Anterior cingulate cortex (tissue), 58 donors: ENCODE data around the gene MRPS31.
A peak's percentile ranks its signal among the peaks of the same experiment; 100 is the strongest.
"Not testable (repeated sequence)": the region's sequence is repeated elsewhere in the genome, so short reads cannot be mapped to it uniquely, and the experiment has no call there.

Source experiments
- DNase-seq, 58 donors: peaks; one replicate each; lab custom pipeline; 2025; lab: John Stamatoyannopoulos, UW

The MRPS31 gene

DNA sequence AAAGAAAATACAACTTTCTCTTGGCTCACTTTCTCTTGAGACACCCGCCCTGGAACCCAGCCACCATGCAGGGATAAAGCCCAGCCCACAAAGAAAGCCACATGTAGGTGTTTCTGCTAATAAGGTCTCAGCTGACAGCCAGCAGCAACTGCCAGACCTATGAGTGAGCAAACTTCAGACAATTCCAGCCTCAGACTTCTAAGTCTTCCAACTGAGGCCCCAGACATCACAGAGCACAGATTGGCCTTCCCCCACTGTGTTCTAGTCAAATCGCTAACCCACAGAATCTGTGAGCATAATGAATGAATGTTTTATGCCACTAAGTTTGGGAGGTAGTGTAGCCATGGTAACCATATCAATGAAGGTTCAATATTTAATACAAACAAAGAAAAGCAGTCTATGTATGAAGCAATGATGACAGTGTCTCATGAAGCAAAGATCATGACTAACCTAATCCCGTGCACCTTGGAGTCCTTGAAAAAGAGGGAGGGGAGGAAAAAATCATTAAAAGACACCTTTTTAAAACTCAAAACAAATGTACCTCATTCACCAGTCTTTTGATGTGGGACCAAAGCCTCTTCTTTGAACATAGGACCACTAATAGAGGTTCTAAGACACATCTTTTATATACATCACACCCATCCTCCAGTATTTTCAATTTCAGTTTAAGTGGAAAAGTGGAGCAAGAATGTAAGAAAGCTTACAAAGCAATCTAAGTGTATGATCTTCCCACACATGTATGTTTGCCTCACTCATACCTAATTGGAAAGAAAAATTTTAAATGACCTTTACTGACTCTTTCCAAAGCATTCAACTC is 6.2 kb downstream of the MRPS31 start:
- DNase-seq = peak in 3 of 58 donors; percentile 3 to 8 (median 6)

DNA sequence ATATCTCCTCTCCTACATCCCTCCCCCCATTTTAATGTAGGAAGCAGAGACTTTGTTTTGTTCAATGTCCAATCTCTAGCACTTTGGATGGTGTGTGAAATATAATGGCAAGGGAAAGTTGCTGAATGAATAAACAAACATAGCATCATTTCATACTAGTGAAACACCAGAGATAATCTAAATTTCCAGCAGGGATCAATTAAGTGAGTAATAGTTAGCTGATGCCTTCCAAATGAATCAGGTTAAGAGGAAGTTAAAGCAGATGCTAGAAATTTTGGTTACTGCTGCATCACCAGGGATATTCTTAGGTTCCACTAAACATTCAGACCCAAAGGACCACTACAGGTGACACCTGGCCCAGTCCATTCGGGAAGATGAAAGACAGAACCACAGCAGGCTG is 8.1 kb downstream of the MRPS31 start:
- DNase-seq = no peak

DNA sequence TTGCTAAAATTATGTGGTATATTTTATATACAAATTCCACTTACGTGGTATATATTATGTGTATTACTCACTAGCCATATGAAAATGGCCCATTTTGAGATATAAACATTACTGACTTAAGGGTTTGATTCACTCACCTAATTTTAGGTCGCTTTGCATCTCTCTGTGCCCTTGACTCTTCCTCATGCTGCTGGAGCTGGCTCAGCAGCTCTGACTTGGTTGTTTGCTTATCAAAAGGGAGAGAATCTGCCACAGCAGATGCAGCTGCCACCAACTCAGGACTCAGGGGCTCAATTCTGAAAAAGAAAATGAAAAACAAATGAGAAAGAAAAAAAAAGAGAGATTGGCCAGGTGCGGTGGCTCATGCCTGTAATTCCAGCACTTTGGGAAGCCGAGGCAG is 12.2 kb downstream of the MRPS31 start:
- DNase-seq = no peak

DNA sequence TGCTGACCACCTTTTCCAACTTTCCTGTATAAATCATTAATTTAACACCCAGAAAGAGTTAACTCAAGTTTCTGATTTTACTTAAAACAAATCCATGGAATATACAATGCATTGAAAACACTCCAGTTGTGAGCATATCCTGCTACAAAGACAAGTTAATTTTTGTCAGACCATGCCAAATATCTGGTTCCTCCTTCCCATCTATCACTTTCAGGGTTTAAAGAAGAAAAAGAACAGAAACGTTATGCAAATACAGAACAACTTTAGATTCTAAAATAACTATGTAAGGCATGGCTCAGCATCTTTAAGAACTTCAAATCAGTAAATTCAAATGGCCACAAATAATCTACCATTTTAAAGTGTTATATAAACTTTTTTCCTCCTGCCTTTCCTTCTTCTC is 14.9 kb downstream of the MRPS31 start:
- DNase-seq = no peak

DNA sequence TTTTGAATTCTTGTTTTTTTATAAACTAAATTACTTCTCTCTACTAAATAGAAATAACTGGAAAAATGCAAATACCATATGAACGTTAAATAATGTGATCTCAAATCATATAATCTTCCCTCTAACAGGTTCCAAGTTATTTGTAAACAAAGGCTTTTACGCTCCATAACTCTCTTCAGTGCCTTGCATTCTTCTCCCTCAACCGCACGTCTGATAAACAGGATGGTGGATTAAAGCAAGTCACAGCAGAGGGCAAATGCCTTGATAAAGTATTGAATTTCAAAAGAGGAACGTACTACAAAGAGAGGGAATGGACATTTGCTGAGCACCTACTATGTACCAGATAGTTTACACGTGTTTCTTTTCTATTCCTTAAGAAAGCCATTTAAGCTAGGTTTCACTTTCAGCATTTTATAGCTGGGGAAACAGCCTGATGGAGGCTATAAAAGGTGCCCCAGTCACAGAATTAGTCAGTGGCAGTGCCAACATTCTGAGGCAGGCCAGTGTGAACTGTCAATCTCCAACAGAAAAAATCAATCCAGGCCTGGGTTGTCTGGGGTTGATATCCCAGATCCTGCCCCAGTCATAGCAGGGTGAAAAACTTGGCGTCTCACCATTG is 15.8 kb downstream of the MRPS31 start:
- no peak for DNase-seq

DNA sequence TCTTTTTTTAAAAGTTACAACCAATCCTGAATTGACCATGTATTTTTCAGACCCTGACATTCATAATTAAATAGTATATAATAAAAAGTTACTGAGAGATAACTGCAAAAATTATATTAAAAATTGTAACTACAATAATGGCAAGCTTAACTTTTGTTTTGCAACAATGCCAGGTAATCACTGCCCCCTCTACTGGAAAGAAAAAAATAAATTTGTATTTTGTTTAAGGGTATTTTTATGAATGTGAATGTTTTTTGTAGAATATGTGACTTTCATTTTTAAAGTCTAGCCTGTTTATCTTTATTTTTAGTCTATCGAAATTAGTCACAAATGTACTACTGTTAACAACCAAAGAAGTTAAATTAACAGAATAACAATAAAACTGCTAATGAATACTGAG is 21.7 kb downstream of the MRPS31 start:
- DNase-seq = no peak

DNA sequence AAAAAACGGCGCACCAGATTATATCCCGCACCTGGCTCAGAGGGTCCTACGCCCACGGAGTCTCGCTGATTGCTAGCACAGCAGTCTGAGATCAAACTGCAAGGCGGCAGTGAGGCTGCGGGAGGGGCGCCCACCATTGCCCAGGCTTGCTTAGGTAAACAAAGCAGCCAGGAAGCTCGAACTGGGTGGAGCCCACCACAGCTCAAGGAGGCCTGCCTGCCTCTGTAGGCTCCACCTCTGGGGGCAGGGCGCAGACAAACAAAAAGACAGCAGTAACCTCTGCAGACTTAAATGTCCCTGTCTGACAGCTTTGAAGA is 35.8 kb downstream of the MRPS31 start:
- not testable (repeated sequence) for DNase-seq

DNA sequence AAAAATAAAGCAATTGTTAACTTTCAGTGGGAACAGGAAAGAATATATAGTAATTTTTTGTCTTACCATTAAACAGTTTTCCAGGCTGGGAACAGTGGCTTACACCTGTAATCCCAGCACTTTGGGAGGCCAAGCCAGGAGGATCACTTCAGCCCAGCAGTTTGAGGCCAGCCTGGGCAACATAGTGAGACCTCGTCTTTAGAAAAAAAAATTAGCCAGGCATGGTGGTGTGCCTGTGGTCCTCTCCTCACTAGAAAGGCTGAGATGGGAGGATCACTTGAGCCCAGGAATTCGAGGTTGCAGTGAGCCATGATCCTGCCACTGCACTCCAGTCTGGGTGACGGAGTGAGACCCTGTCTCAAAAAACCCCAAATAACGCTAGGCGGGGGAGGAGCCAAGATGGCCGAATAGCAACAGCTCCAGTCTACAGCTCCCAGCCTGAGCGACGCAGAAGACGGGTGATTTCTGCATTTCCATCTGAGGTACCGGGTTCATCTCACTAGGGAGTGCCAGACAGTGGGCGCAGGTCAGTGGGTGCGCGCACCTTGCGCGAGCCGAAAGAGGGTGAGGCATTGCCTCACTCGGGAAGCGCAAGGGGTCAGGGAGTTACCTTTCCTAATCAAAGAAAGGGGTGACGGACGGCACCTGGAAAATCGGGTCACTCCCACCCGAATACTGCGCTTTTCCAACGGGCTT is 36.3 kb downstream of the MRPS31 start:
- not testable (repeated sequence) for DNase-seq

DNA sequence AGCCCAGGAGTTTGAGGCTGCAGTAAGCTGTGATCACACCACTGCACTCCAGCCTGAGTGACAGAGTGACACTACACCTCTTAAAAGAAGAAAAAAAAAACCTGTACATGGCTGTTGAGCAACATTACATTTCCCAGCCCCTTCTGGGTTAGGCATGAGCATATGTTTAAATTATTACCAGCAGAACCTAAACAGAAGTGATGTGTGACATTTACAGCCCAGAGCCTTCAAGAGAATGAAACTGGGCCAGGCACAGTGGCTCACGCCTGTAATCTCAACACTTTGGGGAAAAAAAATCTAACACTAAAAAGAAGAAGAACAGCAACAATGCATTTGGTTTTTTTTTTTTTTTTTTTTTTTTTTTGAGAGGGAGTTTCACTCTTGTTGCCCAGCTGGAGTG is 38.3 kb downstream of the MRPS31 start:
- no peak for DNase-seq

DNA sequence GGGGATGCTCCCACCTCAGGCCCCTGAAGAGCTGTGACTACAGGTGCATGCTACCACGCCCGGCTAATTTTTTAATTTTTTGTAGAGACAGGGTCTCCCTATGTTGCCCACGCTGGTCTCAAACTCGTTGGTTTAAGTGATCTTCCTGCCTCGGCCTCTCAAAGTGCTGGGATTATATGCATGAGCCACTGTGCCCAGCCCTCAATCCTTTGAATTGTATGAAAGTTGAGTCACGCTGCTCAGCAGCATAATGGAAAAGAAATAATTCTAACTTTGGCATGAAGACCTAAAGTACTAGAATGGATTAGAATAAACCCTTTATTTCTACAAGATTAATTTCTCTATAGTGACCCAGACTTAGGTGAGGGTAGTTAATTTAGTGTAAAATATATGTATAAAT is 42.4 kb downstream of the MRPS31 start:
- DNase-seq = no peak

DNA sequence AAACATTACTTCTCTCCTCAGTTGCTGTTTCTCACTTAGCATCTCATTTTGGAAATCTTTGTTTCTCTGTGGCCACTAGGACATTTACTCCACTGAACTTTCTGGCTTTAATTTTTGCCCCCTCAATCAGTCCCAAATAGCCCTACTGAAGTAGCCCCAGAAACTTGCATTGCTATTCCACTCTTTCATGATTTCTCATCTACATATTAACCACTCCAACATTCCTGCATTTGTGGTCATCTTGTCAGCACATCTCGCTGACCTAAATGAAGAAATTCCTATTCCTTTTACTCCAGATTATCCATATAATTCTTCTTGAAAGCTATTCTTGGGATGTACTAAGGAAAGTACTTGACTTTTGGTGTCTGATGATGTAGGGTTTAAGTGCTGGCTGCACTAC is 56.6 kb downstream of the MRPS31 start:
- not testable (repeated sequence) for DNase-seq

DNA sequence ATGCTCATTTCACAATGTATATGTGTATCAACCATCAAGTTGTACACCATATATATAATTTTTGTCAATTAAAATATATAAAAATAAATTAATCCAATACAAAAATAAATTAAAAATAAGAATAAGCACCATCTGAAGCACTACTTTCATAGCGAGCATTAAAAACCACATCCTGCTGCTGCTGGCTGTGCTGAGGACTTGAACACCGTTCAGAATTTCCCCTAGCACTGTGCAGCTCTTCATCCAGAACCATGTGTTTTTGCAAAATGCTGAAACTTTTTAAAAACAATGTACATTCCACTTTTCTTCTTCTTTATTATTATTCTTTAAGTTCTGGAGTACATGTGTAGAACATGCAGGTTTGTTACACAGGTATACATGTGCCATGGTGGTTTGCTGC is 64.6 kb downstream of the MRPS31 start:
- DNase-seq = no peak

DNA sequence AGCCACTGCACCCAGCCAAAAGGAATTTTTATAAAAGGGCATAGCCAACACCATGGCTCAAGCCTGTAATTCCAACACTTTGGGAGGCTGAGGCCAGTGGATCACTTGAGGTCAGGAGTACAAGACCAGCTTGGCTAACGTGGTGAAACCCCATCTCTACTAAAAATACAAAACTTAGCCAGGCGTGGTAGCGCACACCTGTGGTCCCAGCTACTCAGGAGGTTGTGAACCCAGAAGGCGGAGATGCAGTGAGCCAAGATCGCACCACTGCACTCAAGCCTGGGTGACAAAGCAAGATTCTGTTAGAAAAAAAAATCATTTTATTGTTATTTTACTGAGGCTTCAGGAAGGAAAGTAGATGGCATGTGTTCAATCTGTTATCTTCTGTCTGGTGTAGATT is 73.3 kb downstream of the MRPS31 start:
- DNase-seq = no peak

DNA sequence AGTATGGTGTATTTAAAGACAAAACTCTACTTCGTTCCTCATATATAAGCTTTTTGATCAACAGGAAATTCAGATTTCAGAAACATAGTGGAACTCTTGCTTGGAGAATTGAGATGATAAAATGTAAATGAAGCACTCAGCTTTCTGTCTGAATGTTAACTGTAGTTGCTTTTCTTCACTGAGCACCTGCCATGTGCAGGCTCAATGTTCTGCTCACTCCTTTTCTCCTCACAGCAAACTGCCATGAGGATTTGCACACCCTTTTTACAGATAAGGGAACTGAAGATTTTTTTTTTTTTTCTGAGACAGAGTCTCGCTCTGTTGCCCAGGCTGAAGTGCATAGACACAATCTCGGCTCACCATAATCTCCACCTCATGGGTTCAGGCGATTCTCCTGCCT is 76.6 kb downstream of the MRPS31 start:
- DNase-seq = no peak

DNA sequence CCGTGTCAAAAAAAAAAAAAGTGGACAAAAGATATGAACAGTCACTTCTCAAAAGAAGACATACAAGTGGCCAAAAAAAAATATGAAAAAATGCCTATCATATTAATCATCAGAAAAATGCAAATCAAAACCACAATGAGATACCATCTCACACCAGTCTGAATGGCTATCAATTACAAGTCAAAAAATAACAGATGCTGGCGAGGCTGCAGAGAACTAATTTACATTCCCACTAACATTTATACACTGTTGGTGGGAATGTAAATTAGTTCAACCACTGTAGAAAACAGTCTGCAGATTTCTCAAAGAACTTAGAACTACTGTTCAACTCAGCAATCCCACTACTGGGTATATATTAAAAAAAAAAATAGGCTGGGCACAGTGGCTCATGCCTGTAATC is 78.0 kb downstream of the MRPS31 start:
- no peak for DNase-seq

DNA sequence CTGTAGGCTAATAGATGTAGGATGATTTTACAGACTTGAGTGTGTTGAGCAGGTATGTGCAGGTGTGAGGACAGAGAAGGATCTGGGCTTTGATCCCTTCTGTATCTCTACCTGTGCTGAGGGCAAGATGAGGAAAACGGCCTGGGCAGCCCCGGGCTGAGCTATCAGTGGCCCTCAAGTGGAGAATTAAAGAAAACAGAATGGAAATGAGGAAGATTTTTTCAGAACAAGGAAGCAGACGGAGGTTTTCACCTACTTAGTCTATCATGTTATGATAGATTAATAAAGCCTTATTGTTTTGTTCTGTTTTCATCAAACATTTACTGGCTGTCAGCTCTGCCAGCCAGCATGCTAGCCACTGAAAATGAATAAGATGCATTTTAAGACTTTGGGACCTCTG is 82.2 kb downstream of the MRPS31 start:
- no peak for DNase-seq

DNA sequence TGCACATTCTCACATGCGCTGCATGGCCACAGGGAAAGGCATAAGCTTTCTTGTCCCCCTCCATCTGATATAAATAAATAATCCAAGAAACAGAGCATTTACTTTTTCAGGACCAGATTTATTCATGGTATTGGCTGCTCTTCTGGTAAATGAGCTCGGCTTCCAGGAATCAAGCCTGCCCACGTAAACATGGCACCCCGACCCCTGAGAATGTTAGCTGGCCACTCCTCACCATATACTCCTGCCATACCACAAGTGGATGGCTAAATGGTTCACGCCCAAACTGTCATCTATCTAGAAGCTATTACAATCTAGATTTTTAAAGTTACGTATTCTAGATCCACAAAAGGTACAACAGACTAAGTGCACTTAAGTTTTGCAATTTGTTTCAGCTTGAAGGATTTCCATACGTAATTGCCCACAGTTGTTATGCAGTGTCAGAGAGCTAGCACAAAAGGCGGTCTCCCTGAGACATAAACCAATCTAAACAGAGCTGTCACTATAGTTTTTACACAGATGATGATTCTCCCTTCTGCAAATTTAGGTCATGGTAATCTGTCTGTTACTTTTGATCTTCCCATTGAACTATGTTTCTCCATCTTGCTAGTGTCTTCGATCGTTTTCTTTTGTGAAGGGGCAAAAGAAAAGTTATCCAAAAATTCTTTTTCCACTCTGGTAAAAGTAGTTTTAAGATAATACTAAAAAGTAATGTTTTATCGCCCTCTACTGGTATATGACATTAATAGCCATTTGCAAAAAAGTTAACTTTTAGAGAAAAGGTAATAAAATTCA is 88.3 kb downstream of the MRPS31 start:
- no peak for DNase-seq

DNA sequence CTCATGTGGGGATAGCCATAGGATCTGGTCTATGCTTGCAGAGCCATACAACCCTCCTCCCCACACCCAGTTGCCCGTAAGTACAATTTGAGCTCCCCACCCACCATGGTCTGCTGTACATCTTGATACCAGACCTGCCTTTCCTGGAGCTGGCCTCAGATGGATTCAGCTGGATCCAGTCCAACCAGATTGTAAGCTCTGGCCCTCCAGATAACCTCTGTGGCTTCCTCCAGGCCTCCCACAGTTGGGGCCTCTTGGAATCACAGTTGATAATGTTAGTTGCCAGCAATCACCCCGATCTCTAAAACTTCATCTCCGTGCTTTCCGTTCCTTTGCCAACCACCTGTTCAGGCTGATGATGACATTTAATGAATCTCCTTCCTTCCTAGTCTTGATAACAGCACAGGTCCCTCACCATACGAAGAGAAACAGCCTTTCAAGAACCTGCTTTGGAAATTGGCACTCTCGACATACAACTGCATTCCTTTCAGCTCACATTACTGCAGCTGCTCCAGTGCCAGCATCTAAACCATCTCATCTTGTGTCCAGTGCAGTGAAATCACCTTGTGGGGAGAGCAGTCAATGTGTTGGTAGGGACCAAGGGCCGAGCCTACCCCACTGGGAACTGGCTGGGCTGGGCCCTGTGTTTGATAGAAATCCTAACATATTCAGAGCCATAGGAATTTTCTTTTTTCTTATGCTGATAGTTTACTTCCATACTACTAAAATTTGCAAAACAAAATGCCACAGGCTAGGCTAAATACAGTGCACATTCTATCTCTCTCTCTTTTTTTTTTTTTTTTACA is 89.4 kb downstream of the MRPS31 start:
- DNase-seq = no peak

DNA sequence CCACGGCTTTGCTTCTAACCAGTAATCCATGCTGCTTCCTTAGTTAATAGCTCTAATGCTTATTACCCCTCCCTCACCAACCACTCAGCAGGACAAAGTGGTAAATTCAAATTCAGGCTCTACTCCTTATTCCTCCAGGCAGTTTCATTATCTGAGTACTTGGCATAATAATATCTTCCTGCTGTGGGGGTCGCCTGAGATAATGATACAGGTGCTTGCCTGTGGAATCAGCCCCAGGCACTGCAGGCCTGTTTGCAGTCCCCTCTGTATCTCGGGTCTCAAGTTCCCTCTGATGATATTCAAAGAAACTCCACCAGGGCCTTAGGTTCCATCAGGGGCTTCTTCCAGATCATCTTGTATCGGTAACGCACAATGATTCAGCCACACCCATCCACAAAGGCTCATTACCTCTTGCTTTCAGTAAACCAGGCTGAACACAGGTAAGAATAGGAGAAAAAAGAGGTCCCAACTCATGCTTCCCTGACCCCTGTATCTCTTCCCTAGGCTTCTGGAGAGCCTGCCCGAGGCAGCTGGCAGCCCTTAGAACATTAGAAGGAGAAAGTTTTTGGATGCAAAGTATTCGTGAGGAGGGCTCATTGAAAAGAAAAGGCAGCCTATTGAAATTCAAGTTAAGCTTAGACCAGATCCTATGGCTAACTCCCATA is 90.2 kb downstream of the MRPS31 start:
- DNase-seq = no peak
